Amygdala (tissue), 56 donors: Measurements from ENCODE around the gene PPFIA4.
"Not testable (repeated sequence)": the region's sequence is repeated elsewhere in the genome, so short reads cannot be mapped to it uniquely, and the experiment has no call there.

Experiments
- DNase-seq, 56 donors: peaks; one replicate each; lab custom pipeline; 2025; lab: John Stamatoyannopoulos, UW

PPFIA4 gene

DNA sequence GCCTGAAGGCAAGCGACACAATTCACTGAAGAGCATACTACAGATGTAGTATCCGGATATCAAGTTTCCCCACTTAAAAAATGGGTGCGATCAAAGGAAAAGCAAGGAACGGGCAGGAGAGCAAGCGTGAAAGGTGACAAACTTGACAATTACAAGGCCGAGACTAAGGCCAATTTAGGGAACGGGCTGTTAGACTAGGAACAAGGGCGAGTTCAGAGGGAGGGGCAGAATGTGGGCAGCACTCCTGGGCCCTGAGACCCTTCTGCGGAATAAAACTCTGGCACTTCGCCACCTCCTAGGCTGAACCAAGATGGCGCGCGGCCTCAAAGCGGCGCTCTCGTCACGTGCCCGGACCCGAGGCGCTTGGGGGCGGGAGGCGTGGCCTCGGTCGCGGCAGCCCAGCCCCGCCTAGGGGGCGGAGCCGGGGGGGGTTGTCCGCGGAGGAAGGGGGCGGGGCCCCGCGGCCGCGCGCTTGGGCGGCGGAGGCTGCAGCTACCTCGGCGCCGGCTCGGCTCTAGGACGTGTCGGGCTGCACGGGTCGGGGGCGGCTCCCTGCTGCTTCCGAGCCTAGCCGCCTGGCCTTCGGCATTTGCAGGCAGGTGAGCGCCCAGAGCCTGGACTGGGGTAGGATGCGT lies at the start of gene PPFIA4:
TSS of gene PPFIA4 (plus strand) at position 461 of the 635 bp plus-strand sequence. CDS start 12,518 bp downstream, outside the sequence.
- peak in 54 of 56 donors; percentile 27 to 89 (median 73) for DNase-seq

DNA sequence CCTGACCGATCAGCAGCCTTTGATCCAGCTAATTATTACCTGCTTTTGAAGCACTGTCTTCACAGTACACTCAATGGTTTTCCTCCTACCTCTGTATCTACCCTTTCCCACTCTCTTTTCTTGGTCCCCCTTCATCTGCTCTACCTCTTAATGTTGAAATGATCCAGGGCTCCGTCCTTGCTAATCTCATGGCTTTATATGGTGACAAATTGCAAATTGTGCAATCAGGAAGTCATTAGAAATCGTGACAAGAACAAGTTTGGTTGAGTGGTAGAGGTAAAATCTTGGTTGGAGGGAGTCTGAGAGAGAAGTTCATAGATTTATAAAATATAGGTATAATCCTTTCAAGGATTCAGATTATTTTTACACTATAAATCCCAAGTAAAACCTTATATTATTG lies 49.7 kb upstream of the PPFIA4 start:
- DNase-seq = no peak

- DNase-seq = no peak
Observed at GRCh38 chr1:202979459-202979858, 46.8 kb upstream of the PPFIA4 start.

- DNase-seq = no peak
Observed at GRCh38 chr1:202981939-202982338, 44.4 kb upstream of the PPFIA4 start.

DNA sequence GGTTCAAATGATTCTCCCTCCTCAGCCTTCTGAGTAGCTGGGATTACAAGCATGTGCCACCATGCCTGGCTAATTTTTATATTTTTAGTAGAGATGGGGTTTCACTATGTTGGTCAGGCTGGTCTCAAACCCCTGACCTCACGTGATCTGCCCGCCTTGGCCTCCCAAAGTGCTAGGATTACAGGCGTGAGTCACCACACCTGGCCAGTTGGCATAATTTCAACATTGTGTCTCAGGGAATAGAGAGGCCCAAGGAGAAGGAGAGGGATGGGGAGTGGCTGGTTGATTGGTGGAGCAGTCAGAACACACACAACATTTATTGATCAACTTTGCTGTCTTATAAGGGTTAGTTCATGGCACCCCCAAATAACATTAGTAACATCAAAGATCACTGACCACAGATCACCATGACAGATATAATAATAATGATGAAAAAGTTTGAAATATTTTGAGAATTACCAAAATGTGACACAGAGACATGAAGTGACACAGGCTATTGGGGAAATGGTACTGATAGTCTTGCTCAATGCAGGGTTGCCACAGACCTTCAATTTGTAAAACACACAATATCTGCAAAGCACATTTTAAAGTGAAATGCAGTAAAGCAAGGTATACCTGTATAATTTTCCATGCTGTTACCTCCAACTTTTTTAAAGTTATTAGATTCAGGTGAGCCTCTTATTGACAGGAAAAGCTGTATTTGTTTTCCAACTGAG lies 43.4 kb upstream of the PPFIA4 start:
- no peak for DNase-seq

DNA sequence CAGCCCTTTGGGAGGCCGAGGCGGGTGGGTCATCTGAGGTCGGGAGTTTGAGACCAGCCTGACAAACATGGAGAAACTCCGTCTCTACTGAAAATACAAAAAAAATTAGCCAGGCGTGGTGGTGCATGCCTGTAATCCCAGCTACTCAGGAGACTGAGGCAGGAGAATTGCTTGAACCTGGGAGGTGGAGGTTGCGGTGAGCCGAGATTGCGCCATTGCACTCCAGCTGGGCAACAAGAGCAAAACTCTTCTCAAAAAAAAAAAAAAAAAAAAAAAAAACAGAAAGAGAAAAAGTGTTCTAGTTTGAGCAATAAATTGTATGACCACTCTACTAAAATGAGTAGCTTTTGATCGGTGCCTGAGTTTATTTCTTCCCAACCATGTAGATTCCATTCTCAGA lies 40.2 kb upstream of the PPFIA4 start:
- DNase-seq = not testable (repeated sequence)

- DNase-seq = no peak
Observed at GRCh38 chr1:202987255-202987654, 39.0 kb upstream of the PPFIA4 start.

GRCh38 chr1:202987922-202988583 lies 38.2 kb upstream of the PPFIA4 start:
- DNase-seq = no peak

DNA sequence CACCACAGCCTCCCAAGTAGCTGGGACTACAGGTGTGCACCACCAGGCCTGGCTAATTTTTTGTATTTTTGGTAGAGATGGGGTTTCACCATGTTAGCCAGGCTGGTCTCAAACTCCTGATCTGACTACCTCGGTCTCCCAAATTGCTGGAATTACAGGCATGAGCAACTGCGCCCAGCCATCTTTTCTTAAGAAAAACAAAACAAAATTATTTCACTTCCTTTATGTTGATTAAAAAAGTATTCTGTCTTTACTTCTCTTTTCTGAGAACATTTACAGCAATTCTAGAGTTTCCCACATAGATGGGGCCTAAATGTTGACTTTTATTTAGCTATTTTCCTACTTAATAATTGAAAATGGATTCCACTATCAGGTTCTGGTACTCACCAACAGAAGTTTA lies 36.4 kb upstream of the PPFIA4 start:
- DNase-seq = no peak

GRCh38 chr1:202991112-202991511 lies 35.2 kb upstream of the PPFIA4 start:
- no peak for DNase-seq

- no peak for DNase-seq
Observed at GRCh38 chr1:202994756-202995155, 31.5 kb upstream of the PPFIA4 start.

DNA sequence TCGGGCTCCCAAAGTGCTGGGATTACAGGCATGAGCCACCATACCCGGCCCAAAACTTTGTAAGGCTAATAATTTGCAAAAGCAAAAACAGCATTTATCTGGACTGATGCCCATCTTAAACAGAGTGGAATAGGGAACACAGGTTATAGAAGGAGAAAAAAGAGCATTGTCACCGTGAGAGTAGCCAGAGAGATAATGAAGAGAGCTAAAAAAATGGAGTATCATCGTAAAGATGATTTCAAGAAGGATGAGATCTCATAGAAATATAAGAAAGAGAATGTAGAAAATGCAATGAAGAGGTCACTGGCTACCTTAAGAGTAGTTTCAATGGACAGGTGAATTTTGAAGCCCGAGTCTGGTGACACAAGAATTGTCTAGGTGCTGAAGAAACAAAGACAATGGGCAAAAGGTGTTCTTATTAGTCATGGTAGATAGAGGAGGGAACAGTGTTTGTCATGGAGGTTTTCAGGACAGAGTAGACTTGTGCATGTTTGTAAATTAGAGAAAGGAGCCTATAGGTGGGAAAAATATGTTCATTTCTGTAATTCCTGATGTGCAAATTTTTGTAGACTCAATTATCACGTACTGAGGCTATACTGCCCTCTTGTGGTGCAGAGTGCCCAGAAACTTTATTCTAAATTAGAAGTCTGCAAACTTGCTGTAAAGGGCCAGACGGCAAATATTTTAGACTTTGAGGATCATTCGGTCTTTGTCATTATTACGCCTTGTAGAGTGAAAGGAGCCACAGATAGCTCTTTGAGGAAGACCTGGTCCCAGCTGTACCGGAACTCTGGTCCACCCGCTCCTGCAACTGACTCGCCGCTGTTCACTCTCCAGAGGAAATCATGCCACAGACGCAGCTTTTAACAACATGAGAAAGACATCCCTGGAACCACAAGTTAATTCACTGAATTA lies 27.2 kb upstream of the PPFIA4 start:
- peak in 15 of 56 donors; percentile 3 to 76 (median 5) for DNase-seq

DNA sequence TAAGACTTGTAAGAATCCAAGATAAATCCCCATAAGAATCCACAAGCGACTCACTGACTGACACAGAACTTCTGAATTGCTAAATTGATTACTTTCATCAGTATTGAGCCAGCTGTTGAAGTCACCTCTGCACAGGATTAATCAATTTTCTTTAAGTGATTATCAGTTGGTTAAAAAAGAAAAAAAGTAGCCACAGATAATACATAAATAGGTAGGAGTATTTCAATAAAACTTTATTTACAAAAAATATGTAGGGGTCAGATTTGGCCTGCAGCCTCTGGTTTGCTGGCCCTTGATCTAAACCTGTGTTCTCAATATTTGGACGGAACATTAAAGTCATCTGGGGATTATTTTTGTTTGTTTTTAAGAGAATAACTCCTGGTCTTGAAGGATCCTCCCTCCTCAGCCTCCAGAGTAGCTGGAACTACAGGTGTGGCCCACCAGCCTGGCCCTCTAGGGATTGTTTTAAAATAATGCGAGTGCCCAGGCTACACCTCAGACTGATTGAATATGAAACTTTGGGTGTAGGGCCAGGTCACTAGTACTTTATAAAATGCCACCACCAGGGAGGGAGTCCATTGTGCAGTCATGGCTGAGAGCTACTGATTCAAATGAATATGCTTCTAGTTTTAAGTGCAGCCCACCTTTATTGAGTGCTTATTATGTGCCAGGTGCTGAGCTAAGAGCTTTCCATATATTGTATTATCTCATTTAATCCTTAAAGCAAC lies 25.9 kb upstream of the PPFIA4 start:
- no peak for DNase-seq

DNA sequence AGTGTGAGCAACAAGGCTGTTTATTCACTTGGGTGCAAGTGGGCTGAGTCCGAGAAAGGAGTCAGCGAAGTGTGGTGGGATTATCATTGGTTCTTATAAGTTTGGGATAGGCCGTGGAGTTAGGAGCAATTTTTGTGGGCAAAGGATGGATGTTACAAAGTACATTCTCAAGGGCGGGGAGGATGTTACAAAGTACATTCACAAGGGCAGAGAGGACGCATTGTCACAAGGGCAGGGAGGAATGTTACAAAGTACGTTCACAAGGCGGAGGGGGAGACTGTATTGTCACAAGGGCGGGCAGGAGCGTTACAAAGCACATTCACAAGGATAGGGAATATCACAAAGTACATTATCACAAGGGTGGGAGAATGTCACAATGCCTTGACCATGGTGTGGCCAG lies 24.3 kb upstream of the PPFIA4 start:
- no peak for DNase-seq

DNA sequence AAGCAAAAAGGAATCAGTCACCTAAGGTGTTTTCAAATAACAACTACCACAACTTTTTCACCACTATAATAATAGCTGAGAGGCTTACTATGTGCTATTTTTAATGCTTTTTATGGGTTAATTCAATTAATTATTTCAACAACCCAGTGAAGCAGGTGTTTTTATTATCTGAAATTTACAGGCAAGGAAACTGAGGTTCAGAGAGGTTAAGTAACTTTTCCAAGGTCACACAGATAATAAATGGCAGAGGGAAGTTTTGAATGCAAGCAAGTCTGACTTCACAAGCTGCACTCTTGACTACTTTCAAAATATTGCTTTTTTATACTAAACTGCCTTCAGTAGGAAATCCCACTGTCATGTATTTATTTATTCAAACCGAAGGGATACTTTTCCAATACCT lies 23.3 kb upstream of the PPFIA4 start:
- no peak for DNase-seq

DNA sequence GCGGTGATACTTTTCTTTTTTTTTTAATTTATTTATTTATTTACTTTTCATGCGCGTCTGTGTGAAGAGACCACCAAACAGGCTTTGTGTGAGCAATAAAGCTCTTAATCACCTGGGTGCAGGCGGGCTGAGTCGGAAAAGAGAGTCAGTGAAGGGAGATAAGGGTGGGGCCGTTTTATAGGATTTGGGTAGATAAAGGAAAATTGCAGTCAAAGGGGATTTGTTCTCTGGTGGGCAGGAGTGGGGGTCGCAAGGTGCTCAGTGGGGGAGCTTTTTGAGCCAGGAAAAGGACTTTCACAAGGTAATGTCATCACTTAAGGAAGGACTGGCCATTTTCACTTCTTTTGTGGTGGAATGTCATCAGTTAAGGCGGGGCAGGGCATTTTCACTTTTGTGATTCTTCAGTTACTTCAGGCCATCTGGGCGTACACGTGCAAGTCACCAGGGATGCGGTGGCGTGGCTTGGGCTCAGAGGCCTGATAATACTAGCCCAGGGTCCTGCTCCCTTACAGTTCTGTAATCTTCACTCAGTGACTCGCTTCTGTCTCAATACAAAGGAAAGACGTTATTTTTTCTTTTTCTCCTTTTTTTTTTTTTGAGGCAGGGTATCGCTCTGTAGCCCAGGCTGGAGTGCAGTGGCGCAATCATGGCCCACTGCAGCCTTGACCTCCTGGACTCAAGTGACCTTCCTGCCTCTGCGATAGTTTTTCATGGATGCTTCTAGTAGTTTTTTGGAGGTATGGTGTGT lies 20.7 kb upstream of the PPFIA4 start:
- not testable (repeated sequence) for DNase-seq

DNA sequence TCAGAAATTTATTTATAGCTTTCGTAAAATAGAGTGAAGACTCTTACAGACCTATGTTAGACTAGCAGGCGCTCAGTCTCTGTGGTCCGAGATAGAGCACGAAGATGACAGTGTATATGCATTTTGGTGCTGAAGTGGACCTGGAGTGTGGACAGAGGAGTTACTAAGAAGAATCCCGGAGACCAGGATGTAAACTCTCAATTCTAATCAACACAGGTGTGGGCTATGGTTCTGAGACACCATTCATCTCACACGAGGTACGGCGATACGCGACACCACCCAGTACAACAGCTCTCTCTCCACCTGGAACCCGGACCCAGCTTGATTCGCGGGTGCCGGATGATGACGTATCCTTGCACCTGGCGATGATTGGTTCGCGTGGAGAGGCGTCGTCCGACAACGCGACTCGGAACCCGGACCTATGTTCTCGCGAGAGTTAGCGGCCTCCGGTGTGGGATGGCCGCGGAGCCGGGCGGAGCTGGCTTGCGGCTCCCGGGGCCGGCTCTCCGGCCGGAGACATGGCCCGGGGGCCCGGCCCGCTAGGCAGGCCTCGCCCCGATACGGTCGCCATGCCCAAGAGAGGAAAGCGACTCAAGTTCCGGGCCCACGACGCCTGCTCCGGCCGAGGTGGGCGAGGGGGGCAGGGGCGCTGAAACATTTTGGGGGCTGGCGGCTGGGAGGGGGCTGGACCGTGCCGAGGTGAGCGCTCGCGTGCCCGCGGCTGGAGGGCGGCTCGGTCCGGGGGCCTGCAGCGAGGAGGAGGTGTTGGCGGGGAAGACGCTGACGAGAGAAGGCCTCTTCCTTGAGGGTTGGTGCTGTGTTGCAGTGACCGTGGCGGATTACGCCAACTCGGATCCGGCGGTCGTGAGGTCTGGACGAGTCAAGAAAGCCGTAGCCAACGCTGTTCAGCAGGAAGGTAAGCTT lies 19.1 kb upstream of the PPFIA4 start, which contains the start of gene TMEM183A:
TSS of gene TMEM183A (plus strand) at position 427 of the 924 bp plus-strand sequence. CDS start at position 519, 92 bp downstream.
- peak; percentile 52 to 96 (median 90) for DNase-seq

DNA sequence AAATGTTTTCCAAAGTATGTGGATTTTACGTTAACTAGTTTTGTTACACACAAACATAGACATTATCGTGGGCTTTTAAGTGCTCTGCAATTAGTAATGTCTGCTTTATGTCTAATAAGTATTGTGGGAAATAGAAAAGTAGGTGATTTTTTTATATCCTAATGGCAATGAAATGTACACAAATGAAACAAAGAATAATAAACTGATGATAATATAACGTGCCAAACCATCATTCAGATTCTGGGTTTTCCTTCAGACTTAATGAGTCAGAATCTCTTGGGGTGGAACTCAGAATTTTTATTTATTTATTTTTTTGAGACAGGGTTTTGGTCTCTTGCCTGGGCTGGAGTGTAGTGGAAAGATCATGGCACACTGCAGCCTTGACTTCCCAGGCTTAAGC lies 17.1 kb upstream of the PPFIA4 start:
- DNase-seq = no peak
